HG03066 (cell line): ENCODE data around the gene MAP1LC3A.

Experiments used
- ATAC-seq: cut with Tn5 transposase; IDR thresholded peaks from one replicate; pipeline ENCODE4 v1.9.1; 2021; ENCODE audit warnings: low read depth; ENCODE audit not compliant: unreplicated experiment

MAP1LC3A gene

DNA sequence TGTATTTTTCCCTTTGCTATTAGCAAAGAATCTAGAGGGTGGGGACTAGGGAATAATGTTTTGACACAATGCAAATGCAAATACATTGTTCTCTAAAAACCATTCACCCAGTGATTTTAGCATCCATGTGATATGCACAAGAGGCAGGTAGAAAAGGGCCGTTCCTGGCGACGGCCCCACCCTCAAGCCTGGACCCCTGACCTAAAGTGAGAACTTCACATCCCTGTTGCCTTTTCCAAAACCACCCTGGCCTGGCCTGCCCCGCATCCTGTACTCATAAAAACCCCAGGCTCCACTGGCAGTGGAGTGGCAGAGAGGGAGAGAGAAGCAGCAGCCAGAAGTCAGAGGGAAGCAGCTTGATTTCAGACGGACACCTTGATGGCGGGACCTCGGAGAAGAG, 48.5 kb downstream of the MAP1LC3A start:
- ATAC-seq, result no peak
